ENCODE results near the gene CRB2. TPM values are rescaled to one million over a fixed set of nuclear protein-coding genes. Genes with fewer than 3 reads are reported as not detected.

CRB2 gene
- total and polyA plus RNA-seq, 7 donors, result 0.01 to 0.05 (median 0.03) TPM; not detected in 4

DNA sequence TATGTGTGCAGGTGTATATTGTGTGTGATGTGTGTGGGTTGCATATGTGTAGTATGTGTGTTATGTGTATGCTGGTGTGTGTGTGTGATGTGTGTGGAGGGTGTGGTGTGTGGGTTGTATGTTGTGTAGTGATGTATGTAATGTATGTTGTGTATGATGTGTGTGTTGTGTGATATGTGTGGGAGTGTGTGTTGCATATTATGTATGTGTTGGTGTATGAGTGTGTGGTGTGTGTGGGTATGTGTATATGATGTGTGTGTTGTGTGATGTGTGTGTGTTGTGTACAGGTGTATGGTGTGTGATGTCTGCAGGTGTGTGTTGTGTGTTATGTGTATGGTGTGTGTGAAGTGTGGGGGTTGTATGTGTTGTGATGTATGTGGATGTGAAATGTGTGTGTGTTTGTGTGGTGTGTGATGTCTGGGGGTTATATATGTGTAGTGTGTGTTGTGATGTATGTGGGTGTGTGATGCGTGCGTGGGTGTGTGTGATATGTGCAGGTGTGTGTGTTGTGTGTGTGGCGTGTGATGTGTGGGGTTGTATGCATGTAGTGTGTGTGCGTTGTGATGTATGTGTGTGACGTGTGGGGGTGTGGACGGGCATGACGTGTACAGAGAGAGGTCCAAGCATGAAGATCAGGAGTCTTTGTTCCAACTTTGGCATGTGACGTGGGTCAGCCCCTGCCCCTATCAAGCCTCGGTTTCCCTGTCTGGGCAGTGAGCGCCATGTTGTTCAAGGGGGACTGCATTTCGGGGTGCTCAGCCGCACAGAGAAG lies 8.5 kb upstream of the CRB2 start:
- Histone ChIP-seq H3K27me3 (ENCODE audit: insufficient read depth in 3 of 3, low read length in 2 of 3) (peaks cover 0 to 3% (median 0%) of the 10 kb centered on the region in 3 donors), H3K4me1 (peaks cover 7% of the 10 kb centered on the region), H3K9me3 (no peaks in the 10 kb centered on the region), H3K36me3 (ENCODE audit: insufficient read depth in 1 of 2, low read depth in 1 of 2) (no peaks in the 10 kb centered on the region), H3K27ac (no peak overlapping the region), H3K4me3 (no peak overlapping the region)
- DNase-seq (no peak), ATAC-seq (no peak)
- WGBS, 3 donors, result 61 to 74% (median 62%) methylated on average over 12 of the region's 12 CpGs
- TF ChIP-seq CTCF (IDR thresholded peaks at IDR 0.05), result no peak
- intact Hi-C loops (cut with DNase I), result loop anchor here (2.0 to 10.0 kb wide), 2 partner anchors 223 to 261 kb away; no protein-coding TSS in a partner anchor

GRCh38 chr9:123348317-123348992 lies 7.5 kb upstream of the CRB2 start:
- intact Hi-C loops (cut with DNase I), result loop anchor here (2.0 to 10.0 kb wide), 2 partner anchors 224 to 262 kb away; no protein-coding TSS in a partner anchor
- Histone ChIP-seq H3K4me1 (peaks cover 7% of the 10 kb centered on the region), H3K9me3 (no peaks in the 10 kb centered on the region), H3K27me3 (ENCODE audit: insufficient read depth in 3 of 3, low read length in 2 of 3) (peaks cover 0 to 3% (median 0%) of the 10 kb centered on the region in 3 donors), H3K4me3 (no peak overlapping the region), H3K36me3 (ENCODE audit: insufficient read depth in 1 of 2, low read depth in 1 of 2) (no peaks in the 10 kb centered on the region), H3K27ac (no peak overlapping the region)
- 37 to 46% (median 44%) methylated on average over 9 of the region's 9 CpGs for WGBS, 3 donors
- ATAC-seq (no peak), DNase-seq (no peak)
- no peak for TF ChIP-seq CTCF (IDR thresholded peaks at IDR 0.05)

DNA sequence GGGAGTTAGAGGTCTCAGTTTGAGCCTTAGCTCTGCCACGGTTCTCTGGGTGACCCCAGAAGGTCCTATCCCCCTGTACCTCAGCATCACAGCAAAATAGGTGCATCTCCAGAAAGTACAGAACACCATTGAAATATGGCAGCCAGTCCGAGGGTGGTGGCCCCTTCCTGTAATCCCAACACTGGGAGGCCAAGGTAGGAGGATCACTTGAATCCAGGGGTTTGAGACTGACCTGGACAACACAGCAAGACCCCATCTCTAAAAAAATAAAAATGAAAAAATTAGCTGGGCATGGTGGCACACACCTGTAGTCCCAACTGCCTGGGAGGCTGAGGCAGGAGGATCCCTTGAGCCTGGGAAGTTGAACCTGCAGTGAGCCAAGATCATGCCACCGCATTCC lies 7.0 kb upstream of the CRB2 start:
- no peak overlapping the region for H3K27ac ChIP-seq
- H3K27me3 ChIP-seq (ENCODE audit: insufficient read depth in 3 of 3, low read length in 2 of 3), result peaks cover 0 to 3% (median 0%) of the 10 kb centered on the region in 3 donors
- no peaks in the 10 kb centered on the region for H3K36me3 ChIP-seq (ENCODE audit: insufficient read depth in 1 of 2, low read depth in 1 of 2)
- 45 to 56% (median 50%) methylated on average over 3 of the region's 3 CpGs for WGBS, 3 donors
- no peak for TF ChIP-seq CTCF (IDR thresholded peaks at IDR 0.05)
- no peak overlapping the region for H3K4me3 ChIP-seq
- intact Hi-C loops (cut with DNase I), result loop anchor here (2.0 to 10.0 kb wide), 2 partner anchors 224 to 262 kb away; no protein-coding TSS in a partner anchor
- peaks cover 7% of the 10 kb centered on the region for H3K4me1 ChIP-seq
- no peak for DNase-seq
- H3K9me3 ChIP-seq, result no peaks in the 10 kb centered on the region
- no peak for ATAC-seq

DNA sequence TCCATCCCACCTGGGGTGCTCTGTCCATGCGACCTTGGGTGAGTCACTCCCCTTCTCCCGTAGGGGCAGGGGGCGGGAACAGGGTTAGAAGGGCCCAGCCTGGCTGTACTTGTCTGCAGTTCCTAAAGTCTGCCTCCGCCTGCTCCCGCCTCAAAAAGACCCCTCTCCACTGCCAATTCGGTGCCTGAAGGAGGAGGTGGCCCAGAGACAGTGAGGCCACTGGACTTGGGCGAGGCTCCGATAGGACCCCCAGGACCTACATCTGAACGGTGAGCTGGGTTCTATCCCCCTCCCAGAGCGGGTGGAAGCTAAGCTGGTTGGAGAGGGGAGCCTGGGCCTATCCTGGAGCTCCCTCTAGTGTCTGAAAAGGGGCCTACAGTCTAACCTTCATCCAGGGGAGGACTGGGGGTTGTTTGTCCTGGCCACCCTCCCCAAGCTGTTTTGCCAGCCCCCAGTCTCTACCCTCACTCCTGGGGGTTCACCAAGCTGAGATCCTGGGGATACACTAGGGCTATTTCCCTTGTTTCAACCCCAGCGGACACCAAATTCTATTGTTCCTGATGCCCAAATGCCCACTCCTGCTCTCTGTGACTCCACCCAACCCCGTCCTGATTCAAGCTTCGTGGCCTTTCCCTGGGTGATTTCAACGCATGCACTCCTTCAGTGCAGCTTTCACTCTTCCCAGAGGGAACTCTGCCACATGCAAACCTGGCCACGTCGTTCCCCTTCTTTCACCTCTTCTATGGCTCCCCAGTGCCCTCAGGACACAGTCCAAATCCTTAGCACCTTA lies 6.1 kb upstream of the CRB2 start:
- ATAC-seq (peak; percentile 79 to 92 (median 86)), DNase-seq (no peak)
- Histone ChIP-seq H3K36me3 (ENCODE audit: insufficient read depth in 1 of 2, low read depth in 1 of 2) (no peaks in the 10 kb centered on the region), H3K27me3 (ENCODE audit: insufficient read depth in 3 of 3, low read length in 2 of 3) (peaks cover 0 to 3% (median 0%) of the 10 kb centered on the region in 3 donors), H3K4me1 (peaks cover 7% of the 10 kb centered on the region), H3K9me3 (no peaks in the 10 kb centered on the region), H3K27ac (no peak overlapping the region), H3K4me3 (no peak overlapping the region)
- TF ChIP-seq CTCF (IDR thresholded peaks at IDR 0.05), result peak; percentile 95
- 18 to 23% (median 21%) methylated on average over 16 of the region's 16 CpGs for WGBS, 3 donors
- intact Hi-C loops (cut with DNase I), result loop anchor here (2.0 to 10.0 kb wide), 3 partner anchors 225 to 263 kb away; no protein-coding TSS in a partner anchor

All from psoas muscle (tissue), 8 donors.